Endometrium (tissue), 2 donors: Measurements from ENCODE around the gene DRD5.

ENCODE experiments used
- FAIRE-seq: peaks from 2 replicates; lab custom pipeline; 2012; peaks lifted over from hg19 to GRCh38; lab: Jason Lieb, UNC
- donor health status: control.
- donor health status: control.

Gene DRD5

DNA sequence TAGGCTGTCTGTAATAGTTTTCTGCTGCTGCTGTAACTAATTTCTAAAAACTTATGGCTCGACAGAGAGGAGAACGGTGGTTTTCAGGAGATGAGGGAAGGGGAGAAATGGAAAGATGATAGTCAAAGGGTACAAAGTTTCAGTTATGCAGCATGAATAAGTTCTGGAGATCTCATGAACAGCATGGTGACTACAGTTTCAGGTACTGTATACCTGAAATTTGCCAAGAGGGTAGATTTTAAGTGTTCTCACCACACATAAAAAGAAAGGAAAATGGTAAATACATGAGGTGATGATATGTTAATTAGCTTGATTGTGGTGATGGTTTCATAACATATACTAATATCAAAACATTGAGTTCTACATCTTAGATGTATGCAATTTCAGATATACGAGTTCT, 34.9 kb downstream of the DRD5 start:
- no peak for FAIRE-seq

DNA sequence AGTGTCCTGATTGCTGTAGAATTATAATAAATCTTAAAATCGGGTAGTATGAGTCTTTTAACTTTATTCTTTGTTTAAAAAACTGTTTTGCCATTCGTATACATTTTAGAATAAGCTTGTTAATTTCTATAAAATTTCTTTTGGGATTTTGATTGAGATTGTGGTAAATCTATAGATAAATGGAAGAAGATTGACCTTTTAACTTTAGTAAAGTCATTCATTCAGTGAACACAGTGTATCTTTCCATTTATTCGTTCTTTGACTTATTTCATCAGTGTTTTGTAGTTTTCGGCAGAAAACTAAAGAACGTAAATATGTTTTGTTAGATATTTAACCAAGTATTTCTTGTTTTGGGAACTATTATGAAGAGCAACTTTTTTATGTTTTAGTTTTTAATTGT, 38.9 kb downstream of the DRD5 start:
- no peak for FAIRE-seq

DNA sequence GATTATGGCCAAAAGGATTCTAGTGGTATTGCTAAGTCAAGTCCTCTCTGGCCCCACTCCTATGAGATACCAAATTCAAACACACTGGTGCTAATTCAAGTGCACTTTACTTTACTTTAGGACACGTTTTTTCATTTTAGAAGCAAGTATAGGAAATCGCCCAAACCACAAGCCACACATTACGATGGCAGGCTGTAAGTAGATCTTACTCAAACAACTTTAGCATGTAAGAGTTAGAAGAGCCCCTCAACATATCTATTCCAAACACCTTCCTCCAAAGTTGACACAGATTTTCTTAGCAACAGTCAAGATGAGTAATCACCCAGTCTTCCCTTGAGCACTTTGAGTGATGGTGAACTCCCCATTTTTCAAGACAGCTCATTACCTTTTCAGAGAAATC, 43.6 kb downstream of the DRD5 start:
- FAIRE-seq: no peak

DNA sequence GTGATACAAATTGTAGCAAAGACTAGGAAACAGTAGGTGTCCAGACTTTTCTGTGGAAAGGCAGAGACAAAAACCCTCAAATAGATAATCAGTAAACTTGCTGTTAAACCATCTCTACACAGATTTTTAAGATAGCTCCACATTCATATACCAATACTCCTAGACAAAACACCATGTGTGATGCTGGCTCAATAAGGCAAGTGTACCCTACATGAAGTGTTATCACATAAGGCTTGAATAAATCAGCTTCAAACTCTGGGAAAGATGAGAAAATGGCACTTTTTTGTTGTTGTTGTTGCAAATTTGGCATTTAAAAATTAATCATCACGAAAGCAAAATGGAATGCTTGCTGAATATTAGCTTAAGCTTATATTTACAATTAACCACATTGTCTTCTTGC, 45.1 kb downstream of the DRD5 start:
- FAIRE-seq: no peak

DNA sequence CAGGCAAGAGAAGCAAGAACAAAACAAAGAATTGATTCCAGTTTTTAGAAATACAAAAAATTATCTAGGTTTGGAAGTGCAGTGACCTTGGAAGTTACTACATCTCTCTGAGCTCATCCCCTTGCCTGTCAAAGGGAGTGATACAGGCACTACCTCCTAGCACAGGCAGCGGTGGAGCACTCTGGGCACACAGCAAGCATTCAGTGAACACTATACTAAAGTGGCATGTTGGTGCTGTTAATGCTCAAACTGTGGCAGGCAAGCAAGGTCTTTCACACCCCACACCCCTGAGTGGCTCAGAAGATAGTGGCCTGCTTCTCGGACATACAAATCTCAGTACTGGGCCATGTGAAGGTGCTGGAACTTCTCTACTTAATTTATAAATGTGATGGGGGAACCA, 51.2 kb downstream of the DRD5 start:
- FAIRE-seq: no peak

DNA sequence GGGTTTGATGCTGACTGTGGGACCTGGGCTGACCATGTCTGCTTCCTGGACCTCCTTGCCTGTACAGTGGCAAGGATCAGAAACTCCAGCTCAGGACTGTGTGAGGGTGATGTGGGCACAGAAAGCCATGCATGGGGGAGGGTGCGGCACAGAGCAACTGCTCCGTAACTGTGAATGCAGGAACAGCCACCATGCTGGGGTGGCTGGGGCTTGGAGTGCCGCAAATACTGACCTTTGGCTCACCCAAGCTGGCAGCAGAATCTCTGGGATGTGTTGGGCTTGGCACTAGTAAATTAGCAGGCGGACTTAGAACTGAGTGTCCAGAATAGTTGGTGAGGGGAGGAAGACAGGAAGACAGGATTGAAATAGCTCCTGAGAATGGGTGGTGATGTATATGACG, 52.0 kb downstream of the DRD5 start:
- no peak for FAIRE-seq
